Endothelial cell (in vitro differentiated cells): ENCODE data around the gene PTPRN2. TPM values are rescaled to one million over a fixed set of nuclear protein-coding genes. Genes with fewer than 3 reads are reported as not detected.

Experiments
- DNase-seq: peaks from one replicate; pipeline ENCODE4 v3.0.0; 2021; ENCODE audit warnings: low spot score
- H3K27ac Mint-ChIP-seq: one replicate; pipeline ENCODE4 v1.8.0; 2021; ENCODE audit warnings: mixed read lengths, inconsistent platforms; ENCODE audit not compliant: unreplicated experiment
- H3K27me3 Mint-ChIP-seq: one replicate; pipeline ENCODE4 v1.8.0; 2021; ENCODE audit warnings: mild to moderate bottlenecking, moderate library complexity, mixed read lengths, inconsistent platforms; ENCODE audit not compliant: unreplicated experiment
- H3K36me3 Mint-ChIP-seq: one replicate; pipeline ENCODE4 v1.8.0; 2021; ENCODE audit warnings: mild to moderate bottlenecking, low read depth, mixed read lengths, inconsistent platforms; ENCODE audit not compliant: unreplicated experiment
- H3K4me1 Mint-ChIP-seq: one replicate; pipeline ENCODE4 v1.8.0; 2021; ENCODE audit warnings: mild to moderate bottlenecking, mixed read lengths, inconsistent platforms; ENCODE audit not compliant: unreplicated experiment
- H3K4me3 Mint-ChIP-seq: one replicate; pipeline ENCODE4 v1.8.0; 2021; ENCODE audit warnings: mild to moderate bottlenecking, mixed read lengths, inconsistent platforms; ENCODE audit not compliant: unreplicated experiment
- H3K9me3 Mint-ChIP-seq: one replicate; pipeline ENCODE4 v1.8.0; 2021; ENCODE audit warnings: mixed read lengths, inconsistent platforms; ENCODE audit not compliant: unreplicated experiment
- total RNA-seq: library from RNA; stranded (reverse); fragmentation: NEBNext Ultra II Directional; extraction: Animal tissue kit (Norgen Biotek cat#: 25700); gene quantifications from one replicate; pipeline ENCODE4 v1.2.1, GENCODE V29; 2021; ENCODE audit not compliant: unreplicated experiment
- TF ChIP-seq, protein P1 (sequence below): fragments of 200-600 bp; sonication (generic); IDR thresholded peaks from one replicate; pipeline ENCODE4 v1.5.0; 2021; ENCODE audit warnings: antibody characterized with exemption; ENCODE audit not compliant: unreplicated experiment

PTPRN2 gene
- total RNA-seq, 1 donor from 2014 or later: 0.18 TPM

DNA sequence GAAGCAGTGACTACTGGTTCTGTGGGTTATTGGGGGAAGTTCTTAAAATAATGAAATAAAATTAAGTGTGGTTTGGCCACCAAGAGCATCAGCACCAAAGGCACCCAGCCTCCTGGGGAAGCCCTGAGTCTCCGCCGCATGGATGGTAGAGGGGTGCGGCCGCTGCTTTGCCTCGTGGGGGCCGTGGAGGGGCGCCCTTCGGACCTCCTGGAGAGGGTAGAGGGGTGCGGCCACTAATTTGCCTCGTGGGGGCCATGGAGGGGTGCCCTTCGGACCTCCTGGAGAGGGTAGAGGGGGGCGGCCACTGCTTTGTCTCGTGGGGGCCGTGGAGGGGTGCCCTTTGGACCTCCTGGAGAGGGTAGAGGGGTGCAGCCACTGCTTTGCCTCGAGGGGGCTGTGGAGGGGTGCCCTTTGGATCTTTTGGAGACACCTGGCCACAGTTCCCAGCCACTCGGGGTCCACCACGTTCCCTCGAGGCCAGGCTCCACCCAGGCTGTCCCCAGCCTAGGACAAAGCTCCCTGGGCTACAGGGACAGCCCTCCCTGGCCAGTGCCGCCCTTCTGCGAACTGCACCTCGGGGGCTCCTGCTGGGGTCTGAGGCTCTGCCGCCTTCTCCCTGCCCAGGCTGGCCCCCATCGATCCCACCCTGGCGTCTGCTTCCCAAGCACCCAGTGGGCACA is 535.1 kb downstream of the PTPRN2 start:
- Mint-ChIP-seq H3K9me3 (peaks cover 47% of the 10 kb centered on the region), H3K36me3 (peaks cover 23% of the 10 kb centered on the region)
- TF ChIP-seq, protein P1, sequence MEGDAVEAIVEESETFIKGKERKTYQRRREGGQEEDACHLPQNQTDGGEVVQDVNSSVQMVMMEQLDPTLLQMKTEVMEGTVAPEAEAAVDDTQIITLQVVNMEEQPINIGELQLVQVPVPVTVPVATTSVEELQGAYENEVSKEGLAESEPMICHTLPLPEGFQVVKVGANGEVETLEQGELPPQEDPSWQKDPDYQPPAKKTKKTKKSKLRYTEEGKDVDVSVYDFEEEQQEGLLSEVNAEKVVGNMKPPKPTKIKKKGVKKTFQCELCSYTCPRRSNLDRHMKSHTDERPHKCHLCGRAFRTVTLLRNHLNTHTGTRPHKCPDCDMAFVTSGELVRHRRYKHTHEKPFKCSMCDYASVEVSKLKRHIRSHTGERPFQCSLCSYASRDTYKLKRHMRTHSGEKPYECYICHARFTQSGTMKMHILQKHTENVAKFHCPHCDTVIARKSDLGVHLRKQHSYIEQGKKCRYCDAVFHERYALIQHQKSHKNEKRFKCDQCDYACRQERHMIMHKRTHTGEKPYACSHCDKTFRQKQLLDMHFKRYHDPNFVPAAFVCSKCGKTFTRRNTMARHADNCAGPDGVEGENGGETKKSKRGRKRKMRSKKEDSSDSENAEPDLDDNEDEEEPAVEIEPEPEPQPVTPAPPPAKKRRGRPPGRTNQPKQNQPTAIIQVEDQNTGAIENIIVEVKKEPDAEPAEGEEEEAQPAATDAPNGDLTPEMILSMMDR: no peak

DNA sequence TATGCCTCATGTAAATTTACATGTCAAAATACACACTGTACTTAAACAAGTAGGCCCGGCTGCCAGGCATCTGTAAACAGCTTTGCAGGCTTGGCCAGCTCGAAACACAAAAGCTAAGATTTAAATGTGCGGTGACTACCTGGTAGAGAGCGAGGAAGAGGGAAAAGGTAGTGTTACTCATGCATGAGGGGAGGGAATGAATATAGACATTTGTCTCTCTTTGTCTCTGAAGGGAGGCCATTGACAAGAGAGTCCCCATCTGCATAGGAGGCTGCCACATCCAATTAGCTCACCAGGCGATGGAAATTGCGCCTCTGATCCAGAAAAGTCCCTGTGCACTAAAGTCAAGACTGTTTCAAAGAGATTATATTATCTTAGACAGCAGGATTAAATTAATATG is 535.8 kb downstream of the PTPRN2 start:
- no peak overlapping the region for H3K27ac Mint-ChIP-seq
- peaks cover 23% of the 10 kb centered on the region for H3K36me3 Mint-ChIP-seq
- TF ChIP-seq, protein P1: no peak
- no peak for DNase-seq
- H3K4me3 Mint-ChIP-seq: peak overlapping the region; percentile 76
- H3K27me3 Mint-ChIP-seq: peaks cover 14% of the 10 kb centered on the region
- no peaks in the 10 kb centered on the region for H3K4me1 Mint-ChIP-seq
- peaks cover 50% of the 10 kb centered on the region for H3K9me3 Mint-ChIP-seq

More for the DNA sequence above, 535.1 kb downstream of the PTPRN2 start:
- Mint-ChIP-seq H3K4me3 (peak overlapping the region; percentile 76), H3K27ac (no peak overlapping the region), H3K4me1 (no peaks in the 10 kb centered on the region), H3K27me3 (peaks cover 18% of the 10 kb centered on the region)
- DNase-seq: no peak

DNA sequence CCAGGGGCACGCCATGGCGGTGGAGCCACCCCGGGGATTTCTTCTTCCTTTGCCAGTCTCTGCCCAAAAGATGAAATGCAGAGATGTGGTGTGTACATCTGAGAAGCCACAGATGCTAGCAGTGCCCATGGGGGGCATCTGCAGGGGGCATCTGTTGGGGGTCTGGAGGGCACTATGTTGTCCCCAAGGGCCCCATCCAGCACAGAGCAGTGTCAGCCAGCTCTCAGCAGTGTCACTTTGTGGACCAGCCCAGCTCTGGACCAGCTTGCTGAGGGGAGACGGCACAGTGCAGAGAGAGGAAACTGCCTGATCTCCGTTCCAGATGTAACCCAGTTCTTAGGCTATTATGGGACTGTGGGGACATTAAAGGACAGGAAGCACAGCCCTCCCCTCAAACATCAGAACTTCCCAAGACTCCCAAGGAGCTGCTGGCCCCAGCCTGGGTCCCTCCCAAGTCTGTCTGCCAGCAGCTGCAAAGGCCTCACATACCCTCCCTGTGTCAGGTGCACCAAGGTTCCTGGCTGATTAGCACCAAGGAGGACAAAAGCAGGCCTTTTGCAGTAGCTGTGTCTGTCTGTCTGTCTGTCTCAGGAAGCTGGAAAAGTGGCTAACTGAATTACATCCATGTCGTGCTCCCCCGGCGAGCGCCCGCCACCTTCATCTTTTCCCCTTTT is 536.5 kb downstream of the PTPRN2 start:
- H3K36me3 Mint-ChIP-seq: peaks cover 28% of the 10 kb centered on the region
- no peak overlapping the region for H3K4me3 Mint-ChIP-seq

DNA sequence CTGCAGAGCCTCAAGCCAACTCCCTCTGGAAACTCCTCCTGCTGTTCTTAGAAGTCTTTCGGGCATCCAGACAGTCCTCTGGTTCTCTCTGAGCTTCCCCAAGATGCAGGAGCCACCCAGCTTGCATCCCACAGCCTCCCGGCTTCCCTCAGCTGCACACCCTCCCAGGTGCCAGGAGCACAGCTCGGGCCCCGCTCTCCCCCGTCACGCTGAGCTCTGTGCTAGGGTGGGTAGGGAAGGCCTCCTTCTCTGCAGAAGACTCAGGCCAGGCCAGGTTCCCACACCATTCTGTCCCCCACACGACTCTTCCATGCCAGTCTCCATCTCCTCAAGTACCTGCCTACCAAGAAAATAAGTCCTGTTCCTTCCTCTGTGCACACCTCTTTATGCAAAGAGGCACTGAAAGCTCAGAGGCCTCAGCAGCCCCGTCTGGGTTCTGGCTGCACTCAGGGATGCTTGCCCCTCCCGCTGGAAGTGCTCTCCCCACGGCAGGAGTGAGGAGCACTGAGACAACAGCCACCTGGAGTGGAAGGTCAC is 537.1 kb downstream of the PTPRN2 start:
- H3K4me1 Mint-ChIP-seq: no peaks in the 10 kb centered on the region

More for the DNA sequence above, 536.5 kb downstream of the PTPRN2 start:
- Mint-ChIP-seq H3K9me3 (peaks cover 55% of the 10 kb centered on the region), H3K4me1 (no peaks in the 10 kb centered on the region), H3K27ac (no peak overlapping the region), H3K27me3 (peaks cover 14% of the 10 kb centered on the region)
- TF ChIP-seq, protein P1: no peak
- no peak for DNase-seq

More for the DNA sequence above, 537.1 kb downstream of the PTPRN2 start:
- Mint-ChIP-seq H3K9me3 (peaks cover 49% of the 10 kb centered on the region), H3K4me3 (no peak overlapping the region), H3K27me3 (peaks cover 14% of the 10 kb centered on the region), H3K27ac (no peak overlapping the region), H3K36me3 (peaks cover 28% of the 10 kb centered on the region)
- TF ChIP-seq, protein P1: no peak
- DNase-seq: no peak
